Astrocyte (in vitro differentiated cells and primary cell): ENCODE measurements around the gene ACP4. TPM values are rescaled to one million over a fixed set of nuclear protein-coding genes. Genes with fewer than 3 reads are reported as not detected.

Experiments
- DNase-seq: peaks from one replicate; pipeline ENCODE4 v3.0.0-alpha.2; 2010; ENCODE audit warnings: low read depth
- FAIRE-seq: peaks from 2 replicates; lab custom pipeline; 2011; peaks lifted over from hg19 to GRCh38; lab: Jason Lieb, UNC
- H2AFZ ChIP-seq: 2 replicates; pipeline ENCODE4 v1.6.0; 2012; ENCODE audit warnings: low read depth, low read length, inconsistent platforms
- H3K27ac ChIP-seq: 2 replicates; pipeline ENCODE4 v1.5.1; 2011; ENCODE audit warnings: low read depth, low read length, inconsistent platforms
- H3K27me3 ChIP-seq: 2 replicates; pipeline ENCODE4 v1.6.0; 2011; ENCODE audit warnings: low read length, inconsistent platforms; ENCODE audit not compliant: insufficient read depth
- H3K36me3 ChIP-seq: 2 replicates; pipeline ENCODE4 v1.5.1; 2011; ENCODE audit warnings: low read length, inconsistent platforms; ENCODE audit not compliant: insufficient read depth
- H3K4me1 ChIP-seq: 2 replicates; pipeline ENCODE4 v1.5.1; 2011; ENCODE audit warnings: low read length, inconsistent platforms; ENCODE audit not compliant: insufficient read depth
- H3K4me2 ChIP-seq: 2 replicates; pipeline ENCODE4 v1.6.0; 2012; ENCODE audit warnings: low read length, inconsistent platforms
- H3K4me3 ChIP-seq: 2 replicates; pipeline ENCODE4 v1.5.1; 2011; ENCODE audit warnings: low read depth, mild to moderate bottlenecking, low read length, inconsistent platforms; ENCODE audit not compliant: insufficient read depth
- H3K79me2 ChIP-seq: 2 replicates; pipeline ENCODE4 v1.6.0; 2012; ENCODE audit warnings: mild to moderate bottlenecking, low read length, inconsistent platforms; ENCODE audit not compliant: insufficient read depth
- H3K9ac ChIP-seq: 2 replicates; pipeline ENCODE4 v1.6.0; 2012; ENCODE audit warnings: mild to moderate bottlenecking, low read length, inconsistent platforms
- H3K9me3 ChIP-seq: 2 replicates; pipeline ENCODE4 v1.5.1; 2012; ENCODE audit warnings: low read depth, mild to moderate bottlenecking, low read length, inconsistent platforms; ENCODE audit not compliant: insufficient read depth
- H4K20me1 ChIP-seq: 2 replicates; pipeline ENCODE4 v1.6.0; 2012; ENCODE audit warnings: low read length, inconsistent platforms; ENCODE audit not compliant: insufficient read depth
- H3K27ac Mint-ChIP-seq: one replicate; pipeline ENCODE4 v1.8.0; 2021; ENCODE audit warnings: mild to moderate bottlenecking, mixed read lengths; ENCODE audit not compliant: unreplicated experiment
- H3K27me3 Mint-ChIP-seq: one replicate; pipeline ENCODE4 v1.8.0; 2021; ENCODE audit warnings: low read depth, mixed read lengths; ENCODE audit not compliant: unreplicated experiment
- H3K36me3 Mint-ChIP-seq: one replicate; pipeline ENCODE4 v1.8.0; 2021; ENCODE audit warnings: low read depth, mixed read lengths; ENCODE audit not compliant: unreplicated experiment
- H3K4me1 Mint-ChIP-seq: one replicate; pipeline ENCODE4 v1.8.0; 2021; ENCODE audit warnings: low read depth, mixed read lengths; ENCODE audit not compliant: unreplicated experiment
- H3K4me3 Mint-ChIP-seq: one replicate; pipeline ENCODE4 v1.8.0; 2021; ENCODE audit warnings: mild to moderate bottlenecking, moderate library complexity, mixed read lengths; ENCODE audit not compliant: unreplicated experiment
- H3K9me3 Mint-ChIP-seq: one replicate; pipeline ENCODE4 v1.8.0; 2021; ENCODE audit warnings: mild to moderate bottlenecking, mixed read lengths; ENCODE audit not compliant: unreplicated experiment
- CTCF ChIP-seq: IDR thresholded peaks from 2 replicates; pipeline ENCODE4 v1.5.1; 2011; ENCODE audit warnings: low read depth, mild to moderate bottlenecking, inconsistent platforms, low read length, moderate library complexity; ENCODE audit not compliant: insufficient read depth
- EZH2 ChIP-seq: IDR thresholded peaks from 2 replicates; pipeline ENCODE4 v1.6.1; 2012; ENCODE audit warnings: mild to moderate bottlenecking, low read length, inconsistent platforms; ENCODE audit not compliant: insufficient read depth
- total RNA-seq: library from RNA; stranded (reverse); gene quantifications from 2 replicates; pipeline ENCODE4 v1.2.1, GENCODE V29; 2021

ACP4 gene
- total RNA-seq, 1 donor from 2014 or later: not detected

GRCh38 chr19:50797781-50798658 lies 7.8 kb downstream of the ACP4 start:
- Histone ChIP-seq H2AFZ (no peak overlapping the region), H3K9ac (no peak overlapping the region), H3K27me3 (no peaks in the 10 kb centered on the region), H4K20me1 (peaks cover 75% of the 10 kb centered on the region), H3K4me2 (no peak overlapping the region), H3K4me3 (no peak overlapping the region), H3K36me3 (peaks cover 17% of the 10 kb centered on the region), H3K27ac (no peak overlapping the region), H3K79me2 (peaks cover 46% of the 10 kb centered on the region), H3K9me3 (no peaks in the 10 kb centered on the region), H3K4me1 (peaks cover 6% of the 10 kb centered on the region)
- Mint-ChIP-seq H3K4me1 (peaks cover 10% of the 10 kb centered on the region), H3K4me3 (no peak overlapping the region), H3K9me3 (peaks cover 2% of the 10 kb centered on the region), H3K27ac (no peak overlapping the region), H3K36me3 (peaks cover 16% of the 10 kb centered on the region), H3K27me3 (no peaks in the 10 kb centered on the region)
- TF ChIP-seq CTCF: no peak
- no peak for TF ChIP-seq EZH2
- FAIRE-seq: no peak
- DNase-seq: no peak

- H3K36me3 ChIP-seq: peaks cover 17% of the 10 kb centered on the region
- H3K36me3 Mint-ChIP-seq: peaks cover 16% of the 10 kb centered on the region
- FAIRE-seq: no peak
Measured at GRCh38 chr19:50798659-50799546, 8.7 kb downstream of the ACP4 start.

More at GRCh38 chr19:50798659-50799546, 8.7 kb downstream of the ACP4 start:
- Mint-ChIP-seq H3K27me3 (no peaks in the 10 kb centered on the region), H3K27ac (no peak overlapping the region), H3K4me1 (peaks cover 11% of the 10 kb centered on the region), H3K9me3 (peaks cover 2% of the 10 kb centered on the region), H3K4me3 (no peak overlapping the region)
- Histone ChIP-seq H3K4me2 (no peak overlapping the region), H4K20me1 (peaks cover 84% of the 10 kb centered on the region), H3K79me2 (peaks cover 55% of the 10 kb centered on the region), H2AFZ (no peak overlapping the region), H3K9ac (no peak overlapping the region), H3K27me3 (no peaks in the 10 kb centered on the region), H3K4me3 (no peak overlapping the region), H3K27ac (no peak overlapping the region), H3K4me1 (peaks cover 8% of the 10 kb centered on the region), H3K9me3 (no peaks in the 10 kb centered on the region)
- DNase-seq: no peak
- TF ChIP-seq EZH2 (no peak), CTCF (no peak)
